ENCODE data around the gene EFNA5.

The EFNA5 gene

GRCh38 chr5:107633171-107633901, 37.4 kb downstream of the EFNA5 start:
- TF ChIP-seq, protein P1, sequence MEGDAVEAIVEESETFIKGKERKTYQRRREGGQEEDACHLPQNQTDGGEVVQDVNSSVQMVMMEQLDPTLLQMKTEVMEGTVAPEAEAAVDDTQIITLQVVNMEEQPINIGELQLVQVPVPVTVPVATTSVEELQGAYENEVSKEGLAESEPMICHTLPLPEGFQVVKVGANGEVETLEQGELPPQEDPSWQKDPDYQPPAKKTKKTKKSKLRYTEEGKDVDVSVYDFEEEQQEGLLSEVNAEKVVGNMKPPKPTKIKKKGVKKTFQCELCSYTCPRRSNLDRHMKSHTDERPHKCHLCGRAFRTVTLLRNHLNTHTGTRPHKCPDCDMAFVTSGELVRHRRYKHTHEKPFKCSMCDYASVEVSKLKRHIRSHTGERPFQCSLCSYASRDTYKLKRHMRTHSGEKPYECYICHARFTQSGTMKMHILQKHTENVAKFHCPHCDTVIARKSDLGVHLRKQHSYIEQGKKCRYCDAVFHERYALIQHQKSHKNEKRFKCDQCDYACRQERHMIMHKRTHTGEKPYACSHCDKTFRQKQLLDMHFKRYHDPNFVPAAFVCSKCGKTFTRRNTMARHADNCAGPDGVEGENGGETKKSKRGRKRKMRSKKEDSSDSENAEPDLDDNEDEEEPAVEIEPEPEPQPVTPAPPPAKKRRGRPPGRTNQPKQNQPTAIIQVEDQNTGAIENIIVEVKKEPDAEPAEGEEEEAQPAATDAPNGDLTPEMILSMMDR (conservative IDR thresholded peaks at IDR 0.05; ENCODE audit: low read length), result no peak
- no peak overlapping the region for H3K4me3 ChIP-seq (ENCODE audit: low read length)
- DNase-seq (ENCODE audit: low read depth), result peak; percentile 9

DNA sequence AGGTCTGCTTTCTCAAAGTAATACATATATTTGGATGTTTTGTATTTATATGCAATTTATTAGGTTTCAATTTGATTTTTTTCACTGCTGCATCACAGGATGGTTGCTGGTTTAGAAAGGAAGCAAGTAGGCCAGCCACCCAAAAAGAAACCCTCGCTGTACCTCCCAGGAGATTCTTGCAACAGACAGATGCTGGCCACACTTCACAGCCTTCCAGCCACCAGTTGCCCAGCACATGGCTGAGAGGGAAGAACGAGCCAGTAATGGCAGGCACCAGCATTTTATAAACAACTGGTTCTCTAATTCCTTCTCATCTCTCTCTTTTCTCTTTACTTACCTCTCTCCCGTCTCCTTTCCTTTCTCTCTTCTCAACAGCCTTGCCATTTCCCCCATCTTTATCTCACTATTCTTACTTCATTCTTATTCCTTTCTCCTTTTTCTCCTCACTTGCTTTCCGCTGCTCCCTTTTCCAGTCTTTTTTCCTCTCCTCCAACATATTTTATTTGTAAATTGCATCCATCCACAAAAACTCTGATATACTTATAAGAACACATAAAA, 38.9 kb downstream of the EFNA5 start:
- TF ChIP-seq, protein P1 (conservative IDR thresholded peaks at IDR 0.05; ENCODE audit: low read length), result no peak
- no peak overlapping the region for H3K4me3 ChIP-seq (ENCODE audit: low read length)
- no peak for DNase-seq (ENCODE audit: low read depth)

DNA sequence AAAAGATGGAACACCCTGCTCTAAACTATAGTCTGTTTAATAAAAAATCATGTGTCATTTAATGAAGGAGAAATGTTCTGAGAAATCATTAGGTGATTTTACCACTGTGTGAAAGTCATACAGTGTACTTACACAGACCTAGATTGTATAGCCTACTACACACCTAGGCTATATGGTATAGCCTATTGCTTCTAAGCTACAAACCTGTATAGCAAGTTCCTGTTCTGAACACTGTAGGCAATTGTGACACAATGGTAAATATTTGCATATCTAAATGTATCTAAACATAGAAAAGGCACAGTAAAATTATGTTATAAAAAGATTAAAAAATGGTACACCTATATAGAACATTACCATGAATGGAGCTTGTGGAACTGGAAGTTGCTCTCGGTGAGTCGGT, 40.6 kb downstream of the EFNA5 start:
- H3K4me3 ChIP-seq (ENCODE audit: low read length), result no peak overlapping the region
- TF ChIP-seq, protein P1 (conservative IDR thresholded peaks at IDR 0.05; ENCODE audit: low read length), result no peak
- DNase-seq (ENCODE audit: low read depth), result no peak

DNA sequence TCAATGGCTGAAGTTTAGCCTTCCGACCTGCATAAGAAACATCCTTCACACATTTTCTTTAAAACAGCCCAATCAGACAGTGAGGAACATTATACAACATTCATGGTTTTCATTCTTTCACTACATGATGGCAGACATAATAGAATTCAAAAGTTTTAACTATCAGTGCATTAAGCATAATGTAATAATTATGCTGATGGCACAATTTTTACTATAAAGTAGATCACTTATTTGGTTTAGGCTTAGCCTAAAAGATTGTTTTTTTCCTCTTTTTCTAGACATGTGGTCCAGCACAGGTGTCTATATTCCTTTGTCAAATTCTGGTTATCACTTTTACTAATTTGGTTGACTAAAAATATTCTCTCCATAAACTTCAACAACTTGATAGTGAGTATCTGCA, 46.5 kb downstream of the EFNA5 start:
- no peak for DNase-seq (ENCODE audit: low read depth)
- no peak overlapping the region for H3K4me3 ChIP-seq (ENCODE audit: low read length)
- TF ChIP-seq, protein P1 (conservative IDR thresholded peaks at IDR 0.05; ENCODE audit: low read length), result no peak

DNA sequence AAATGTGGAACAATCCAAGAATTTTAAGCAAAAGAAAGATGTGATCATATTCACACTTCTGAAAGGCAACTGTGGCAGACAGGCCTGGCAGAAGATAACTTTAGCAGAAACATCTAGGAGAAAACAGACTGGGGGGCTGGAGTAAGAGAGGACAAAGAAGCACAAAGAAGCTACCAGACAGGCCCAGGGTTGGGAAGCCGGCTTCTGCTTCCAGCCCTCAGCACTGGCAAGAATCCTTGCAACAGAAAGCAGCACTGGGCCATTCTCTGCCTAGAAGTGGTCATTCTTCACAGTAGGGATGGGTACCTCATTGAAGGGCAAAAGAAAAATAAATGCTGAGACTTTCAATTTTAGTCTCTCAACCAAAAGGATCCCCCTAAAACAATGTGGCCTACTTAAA, 49.6 kb downstream of the EFNA5 start:
- H3K4me3 ChIP-seq (ENCODE audit: low read length), result no peak overlapping the region
- TF ChIP-seq, protein P1 (conservative IDR thresholded peaks at IDR 0.05; ENCODE audit: low read length), result no peak
- no peak for DNase-seq (ENCODE audit: low read depth)

DNA sequence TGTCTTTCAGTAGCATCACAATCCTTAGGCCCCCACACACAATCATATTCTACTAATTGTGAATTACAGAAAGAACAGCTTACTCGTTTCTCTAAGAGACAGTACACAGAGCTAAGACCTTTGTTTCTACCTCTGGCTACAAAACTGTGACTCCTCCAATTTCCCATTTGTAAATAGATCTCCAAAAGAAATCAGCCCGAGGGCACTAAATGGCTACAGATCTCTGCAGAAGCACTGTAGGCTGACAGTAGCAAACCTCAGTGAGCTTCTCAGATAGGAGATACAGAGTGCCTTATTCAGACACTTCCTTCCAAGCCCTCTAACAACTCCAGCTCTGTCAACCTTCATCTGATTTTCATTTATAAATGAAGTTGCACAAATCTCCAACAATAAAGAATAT, 51.0 kb downstream of the EFNA5 start:
- no peak for DNase-seq (ENCODE audit: low read depth)
- no peak overlapping the region for H3K4me3 ChIP-seq (ENCODE audit: low read length)
- TF ChIP-seq, protein P1 (conservative IDR thresholded peaks at IDR 0.05; ENCODE audit: low read length), result no peak

- DNase-seq (ENCODE audit: low read depth), result no peak
- TF ChIP-seq, protein P1 (conservative IDR thresholded peaks at IDR 0.05; ENCODE audit: low read length), result no peak
- no peak overlapping the region for H3K4me3 ChIP-seq (ENCODE audit: low read length)
Observed at GRCh38 chr5:107618242-107618641, 52.5 kb downstream of the EFNA5 start.

Measured in AG10803 (cell line).